Measurements from ENCODE around the gene PDSS2.
"Not testable (repeated sequence)": the region's sequence is repeated elsewhere in the genome, so short reads cannot be mapped to it uniquely, and the experiment has no call there.

The PDSS2 gene

GRCh38 chr6:107435798-107436197 is 23.6 kb downstream of the PDSS2 start:
- no peak for TF ChIP-seq CTCF (IDR thresholded peaks at IDR 0.05)
- H3K27ac ChIP-seq = no peak overlapping the region
- DNase-seq (ENCODE audit: low spot score) = no peak
- no peak overlapping the region for H3K4me3 ChIP-seq

- TF ChIP-seq CTCF (IDR thresholded peaks at IDR 0.05) = no peak
- H3K27ac ChIP-seq = no peak overlapping the region
- no peak overlapping the region for H3K4me3 ChIP-seq
Observed at GRCh38 chr6:107434812-107435211, 24.6 kb downstream of the PDSS2 start.

GRCh38 chr6:107425951-107426350 is 33.4 kb downstream of the PDSS2 start:
- DNase-seq (ENCODE audit: low spot score); H3K27ac ChIP-seq; H3K4me3 ChIP-seq: not testable (repeated sequence)

More at GRCh38 chr6:107434812-107435211, 24.6 kb downstream of the PDSS2 start:
- DNase-seq (ENCODE audit: low spot score) = no peak

GRCh38 chr6:107423474-107423990 is 35.8 kb downstream of the PDSS2 start:
- DNase-seq (ENCODE audit: low spot score) = no peak

GRCh38 chr6:107421696-107422256 is 37.6 kb downstream of the PDSS2 start:
- DNase-seq (ENCODE audit: low spot score) = no peak
- H3K4me3 ChIP-seq = no peak overlapping the region
- H3K27ac ChIP-seq = no peak overlapping the region
- no peak for TF ChIP-seq CTCF (IDR thresholded peaks at IDR 0.05)

More at GRCh38 chr6:107423474-107423990, 35.8 kb downstream of the PDSS2 start:
- Histone ChIP-seq H3K27ac (no peak overlapping the region), H3K4me3 (no peak overlapping the region)
- no peak for TF ChIP-seq CTCF (IDR thresholded peaks at IDR 0.05)

- no peak overlapping the region for H3K27ac ChIP-seq
- no peak for TF ChIP-seq CTCF (IDR thresholded peaks at IDR 0.05)
- H3K4me3 ChIP-seq = no peak overlapping the region
- no peak for DNase-seq (ENCODE audit: low spot score)
Observed at GRCh38 chr6:107419733-107420132, 39.6 kb downstream of the PDSS2 start.

GRCh38 chr6:107418118-107418517 is 41.2 kb downstream of the PDSS2 start:
- Histone ChIP-seq H3K4me3 (no peak overlapping the region), H3K27ac (no peak overlapping the region)
- TF ChIP-seq CTCF (IDR thresholded peaks at IDR 0.05) = no peak
- DNase-seq (ENCODE audit: low spot score) = no peak
